Stimulated activated CD8-positive, alpha-beta memory T cell treated with anti-CD3 and anti-CD28 coated beads, Interleukin-15, amount 100 ng/mL, for 48 hours (primary cell): Measurements from ENCODE around the gene DOCK4.

Experiments
- DNase-seq, 2 donors: peaks; one replicate each; pipeline ENCODE4 v3.0.0-alpha.2; 2020; ENCODE audit warnings: low read depth in 2 of 2

Gene DOCK4

GRCh38 chr7:111863269-111863668, 342.9 kb downstream of the DOCK4 start:
- DNase-seq = no peak

- no peak for DNase-seq
Observed at GRCh38 chr7:111860248-111860647, 346.0 kb downstream of the DOCK4 start.

GRCh38 chr7:111858331-111858730, 347.9 kb downstream of the DOCK4 start:
- no peak for DNase-seq

DNA sequence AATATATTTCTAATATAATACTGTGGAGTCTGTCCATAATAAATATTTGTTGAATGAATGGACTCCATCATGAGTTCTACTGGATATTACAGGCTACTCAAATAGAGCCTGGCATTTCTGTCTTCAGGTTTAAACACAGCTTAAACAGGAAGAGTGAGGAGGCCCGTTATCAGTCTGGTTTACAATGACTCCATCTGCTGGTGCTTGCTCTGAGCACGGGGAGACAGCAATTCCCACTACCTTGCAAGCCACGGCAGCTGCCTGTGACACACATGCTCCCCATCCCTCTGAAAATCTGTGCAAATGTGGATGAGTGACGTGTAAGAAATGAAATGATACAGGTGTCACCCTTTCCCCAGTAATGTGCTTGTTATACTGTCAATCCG, 350.4 kb downstream of the DOCK4 start:
- no peak for DNase-seq

DNA sequence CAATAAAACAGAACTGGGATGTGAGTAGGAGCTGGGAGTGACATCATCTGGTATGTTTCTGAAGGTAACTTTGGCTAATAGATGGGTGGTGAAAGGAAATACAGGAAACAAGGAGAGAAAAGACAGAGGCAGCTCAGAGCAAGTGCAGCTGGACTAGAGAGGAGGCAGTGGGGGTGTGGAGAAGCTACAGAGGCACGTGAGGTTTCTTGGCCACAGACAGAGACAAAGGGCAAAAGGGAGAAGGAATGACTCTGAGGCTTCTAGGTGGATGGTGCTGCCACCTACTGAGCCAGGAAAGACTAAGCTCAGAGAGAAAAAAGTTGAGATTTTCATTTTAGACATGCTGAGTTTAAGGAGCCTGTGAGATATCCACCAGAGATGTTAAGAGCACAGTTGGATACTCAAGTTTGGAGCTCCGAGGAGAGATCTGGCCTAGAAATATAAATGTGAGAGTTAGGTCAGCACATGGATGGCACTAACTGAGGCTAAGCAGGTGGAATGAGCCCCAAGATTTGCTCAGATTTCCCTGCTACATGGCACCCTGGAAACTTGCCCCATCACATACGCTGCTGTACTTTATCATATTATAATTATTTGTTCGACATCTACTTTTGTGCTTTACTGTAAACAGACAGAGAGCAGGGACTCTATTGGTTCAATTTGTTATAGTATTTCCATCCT, 350.9 kb downstream of the DOCK4 start:
- no peak for DNase-seq

DNA sequence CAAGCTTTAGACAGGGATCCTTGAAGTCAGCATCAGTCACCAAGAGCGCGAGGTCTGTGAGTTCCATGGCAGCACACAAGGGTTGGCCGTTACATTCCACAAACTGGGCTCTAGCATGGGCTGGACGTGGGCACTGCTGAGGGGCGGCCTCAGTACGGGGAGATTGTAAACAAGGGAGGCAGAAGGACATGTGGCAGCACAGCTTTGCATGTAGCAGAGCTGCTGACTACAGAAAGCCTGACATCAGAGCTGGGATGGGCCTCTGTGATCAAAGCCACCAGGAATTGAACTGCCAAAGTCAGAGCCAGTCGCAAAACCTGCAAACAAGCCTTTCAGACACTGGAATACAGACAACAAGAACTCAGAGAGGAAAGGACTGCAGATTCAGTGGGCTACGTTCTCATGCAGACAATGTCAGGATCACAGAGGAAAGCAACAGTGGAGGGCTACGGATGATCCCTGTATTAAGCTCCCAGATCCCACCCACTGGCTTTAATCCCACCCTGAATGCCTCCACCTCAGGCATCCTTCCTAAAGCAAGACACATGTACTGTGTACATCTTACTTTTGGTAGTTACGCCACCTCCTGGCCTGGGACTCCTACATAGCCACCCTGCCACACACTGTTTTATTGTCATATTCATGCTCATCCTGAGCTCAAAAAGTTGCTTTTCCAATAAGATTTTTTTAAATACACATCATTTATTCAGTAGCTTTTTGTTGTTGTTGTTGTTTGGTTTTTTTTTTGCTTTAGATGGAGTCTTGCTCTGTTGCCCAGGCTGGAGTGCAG, 352.8 kb downstream of the DOCK4 start:
- DNase-seq = no peak

- DNase-seq = no peak
Observed at GRCh38 chr7:111852081-111852480, 354.1 kb downstream of the DOCK4 start.

GRCh38 chr7:111846898-111847297, 359.3 kb downstream of the DOCK4 start:
- DNase-seq = no peak

DNA sequence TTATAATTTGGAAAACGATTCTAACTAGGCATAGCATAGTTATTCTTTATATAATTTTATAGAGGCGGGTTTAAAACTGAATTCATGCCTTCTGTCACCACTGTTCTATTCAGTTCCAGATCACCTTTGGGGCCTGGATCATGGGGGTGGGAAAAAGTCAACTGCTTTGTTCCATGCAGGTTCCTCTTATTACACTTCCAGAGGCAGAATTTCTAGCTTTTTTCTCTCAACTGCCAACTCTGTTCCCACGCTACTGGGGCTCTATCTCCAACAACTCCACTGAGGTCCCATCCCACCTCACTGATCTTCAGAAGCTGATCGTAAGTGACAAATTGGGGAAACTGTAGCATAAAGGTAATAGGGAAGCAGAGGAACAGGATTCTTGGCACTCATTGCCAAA, 360.3 kb downstream of the DOCK4 start:
- no peak for DNase-seq

- no peak for DNase-seq
Observed at GRCh38 chr7:111844904-111845671, 361.1 kb downstream of the DOCK4 start.

DNA sequence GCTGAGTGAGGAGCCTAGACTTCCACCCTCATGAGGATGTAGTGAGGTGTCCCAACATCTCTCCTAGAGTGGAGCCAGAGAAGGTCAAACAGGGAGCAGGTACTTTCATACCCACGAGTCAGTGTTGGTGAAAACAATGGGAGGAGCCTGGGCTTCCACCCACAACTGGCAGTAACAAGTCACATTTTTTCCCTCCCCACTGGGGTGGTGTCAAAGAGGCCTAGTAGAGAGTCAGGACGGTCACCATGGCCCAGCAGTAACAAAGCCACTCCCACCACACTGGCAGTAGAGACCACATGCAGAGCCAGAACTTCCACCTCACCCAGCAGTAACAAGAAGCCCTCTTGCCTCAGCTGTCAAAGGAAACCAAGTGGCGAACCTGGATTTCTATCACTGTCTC, 363.7 kb downstream of the DOCK4 start:
- no peak for DNase-seq

DNA sequence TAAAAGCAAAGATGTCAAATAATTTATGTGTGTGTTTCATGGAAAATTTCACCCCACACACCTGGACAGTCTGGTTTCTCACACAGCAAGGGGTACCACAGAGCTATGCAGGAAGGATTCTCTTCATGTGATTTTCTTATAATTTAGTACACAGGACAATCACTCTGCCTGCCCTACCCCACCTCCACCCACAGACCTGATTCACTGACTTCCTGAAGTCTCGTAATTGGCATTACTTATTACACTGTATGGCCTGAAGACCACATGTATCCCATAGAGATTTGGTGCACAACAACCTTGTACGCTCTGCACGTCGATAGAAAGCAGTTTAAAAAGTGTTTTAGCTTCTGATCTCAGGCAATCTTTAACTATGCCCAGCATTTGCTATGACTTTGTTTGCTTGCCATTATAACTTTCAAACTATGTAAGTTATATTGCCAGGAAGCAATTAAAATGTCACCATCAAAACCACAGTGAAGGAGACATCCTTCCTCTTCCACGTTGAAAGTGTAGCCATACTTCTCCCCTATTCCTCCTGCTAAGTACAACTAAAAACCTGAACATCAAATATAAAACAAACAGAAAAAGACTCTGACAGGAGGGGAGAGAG, 364.5 kb downstream of the DOCK4 start:
- DNase-seq = no peak

DNA sequence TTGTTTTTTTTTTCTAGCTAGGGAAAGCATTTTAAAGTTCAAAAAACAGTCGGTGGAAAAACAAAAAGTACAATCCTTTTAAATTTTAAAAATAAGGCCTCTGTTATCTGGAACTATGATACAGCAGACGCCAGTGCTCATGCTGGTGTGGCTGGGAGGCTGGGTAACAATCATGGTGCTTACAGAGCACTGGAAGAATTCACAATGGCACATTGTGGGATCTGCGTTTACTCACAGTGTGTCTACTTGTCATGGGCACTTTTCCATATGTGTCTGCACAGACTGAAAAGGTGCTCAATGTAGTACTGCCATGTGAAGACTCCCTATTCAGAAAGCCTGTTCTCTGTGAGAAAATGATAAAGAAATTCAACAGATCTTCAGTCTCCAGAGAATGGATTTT, 365.7 kb downstream of the DOCK4 start:
- DNase-seq = no peak

DNA sequence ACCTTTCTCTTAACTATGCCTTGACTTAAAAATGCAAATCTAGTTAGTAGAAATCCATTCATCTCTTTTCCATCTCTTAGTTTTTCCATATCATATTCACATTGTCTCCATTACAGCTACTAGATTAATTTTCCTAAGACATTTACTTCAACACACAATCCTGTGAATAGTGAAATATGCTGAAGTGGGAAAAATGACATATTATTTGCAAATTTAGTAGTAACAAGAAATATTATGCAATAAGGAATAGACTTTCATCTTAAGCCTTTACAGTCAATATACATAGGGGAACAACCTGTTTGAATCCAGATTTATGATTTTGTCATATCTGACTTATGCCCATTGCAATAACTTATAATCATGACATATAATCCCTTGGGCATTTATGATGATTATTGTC, 366.9 kb downstream of the DOCK4 start:
- no peak for DNase-seq

DNA sequence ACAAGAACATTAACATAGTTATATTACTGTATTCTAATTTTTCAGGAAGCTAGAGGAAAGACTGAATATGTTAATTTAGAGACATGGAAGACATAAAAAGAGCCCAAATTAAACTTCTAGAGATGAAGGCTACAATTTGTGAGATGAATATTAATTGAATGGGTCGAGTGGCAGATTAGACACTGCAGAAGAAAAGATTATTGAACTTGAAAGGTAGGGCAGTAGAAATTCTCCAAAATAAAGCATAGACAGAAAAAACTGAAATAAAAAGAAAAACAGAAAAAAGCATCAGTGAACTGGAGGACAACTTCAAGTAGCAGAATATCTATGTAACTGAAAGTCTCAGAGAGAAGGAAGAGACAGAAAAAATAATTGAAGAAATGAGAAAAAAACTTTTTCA, 369.6 kb downstream of the DOCK4 start:
- no peak for DNase-seq

DNA sequence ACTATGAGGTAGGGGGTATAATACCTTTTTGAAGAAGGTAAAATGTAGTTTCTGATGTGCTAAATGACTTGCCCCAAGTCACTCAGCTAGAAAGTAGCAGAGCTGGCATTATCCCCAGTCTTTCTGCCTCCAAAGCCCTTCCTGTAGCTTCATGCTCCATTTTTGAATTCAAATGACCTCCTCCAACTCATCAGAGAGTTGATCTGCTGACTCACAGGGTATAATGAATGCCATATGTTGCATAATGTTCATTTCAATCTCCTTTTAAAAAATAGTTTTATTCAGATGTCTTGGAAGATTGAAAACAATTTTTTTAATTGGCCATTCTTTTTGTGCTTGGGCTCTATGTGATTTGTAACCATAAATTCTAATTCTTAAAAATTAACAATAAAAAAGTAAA, 371.1 kb downstream of the DOCK4 start:
- no peak for DNase-seq

DNA sequence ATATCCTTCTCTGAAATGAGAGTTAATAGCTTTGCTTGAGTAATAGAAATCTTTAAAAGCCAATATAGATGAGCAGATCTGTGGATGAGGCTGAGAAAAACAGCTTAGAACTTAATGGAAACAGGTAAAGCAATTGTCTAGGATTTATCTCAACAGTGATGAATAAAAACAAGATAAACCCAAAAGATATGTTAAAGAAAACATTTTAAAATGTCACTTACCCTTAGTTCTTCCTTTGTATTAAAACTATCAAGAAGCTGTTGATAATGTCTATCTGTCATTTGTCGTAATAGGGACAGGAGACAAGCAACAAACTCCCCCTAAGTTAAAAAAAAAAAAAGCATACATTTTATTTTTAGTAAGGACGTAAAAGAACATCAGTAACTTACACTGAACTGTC, 371.8 kb downstream of the DOCK4 start:
- DNase-seq = no peak

GRCh38 chr7:111833466-111833865, 372.7 kb downstream of the DOCK4 start:
- DNase-seq = no peak

DNA sequence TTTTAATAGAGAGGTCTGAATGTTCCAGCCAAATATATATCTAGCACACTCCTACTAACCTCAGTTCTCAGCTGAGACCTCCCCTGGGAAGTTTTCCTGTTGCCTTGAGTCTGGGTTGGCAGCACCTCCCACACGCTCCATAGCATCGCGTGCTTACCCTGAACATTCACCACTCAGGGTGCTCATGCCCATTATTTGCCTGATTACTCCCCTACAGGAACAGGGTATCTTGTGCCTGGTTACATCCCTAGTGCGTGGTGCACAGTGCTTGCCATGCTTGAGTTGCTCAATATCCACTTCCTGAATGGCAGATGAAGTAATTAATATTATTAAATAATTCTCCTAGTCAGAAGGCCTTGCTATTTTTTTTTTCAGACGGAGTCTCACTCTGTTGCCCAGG, 374.0 kb downstream of the DOCK4 start:
- DNase-seq = no peak

- no peak for DNase-seq
Observed at GRCh38 chr7:111829221-111829620, 377.0 kb downstream of the DOCK4 start.

- DNase-seq = no peak
Observed at GRCh38 chr7:111827863-111828504, 378.2 kb downstream of the DOCK4 start.

DNA sequence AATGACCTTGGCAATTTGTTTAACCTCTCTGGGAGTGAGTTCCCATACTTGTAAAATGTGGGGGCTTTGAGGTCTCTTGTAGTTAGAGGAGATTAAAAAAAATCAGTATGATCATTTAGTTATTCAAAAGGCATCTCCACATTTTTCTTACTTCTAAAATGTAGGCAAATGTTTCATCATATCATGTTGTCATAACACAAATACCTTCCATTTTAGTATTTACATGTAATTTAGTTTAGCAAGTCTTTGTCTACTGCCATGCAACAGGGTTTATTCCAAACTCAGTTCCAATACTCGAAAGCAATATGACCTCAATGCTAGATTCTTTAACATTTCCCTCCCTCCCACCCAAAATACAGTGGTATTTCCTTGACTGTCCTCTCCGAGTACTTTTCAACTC, 381.2 kb downstream of the DOCK4 start:
- no peak for DNase-seq
